HG02943 (cell line): Measurements from ENCODE around the gene RSPH6A.
"Not testable (repeated sequence)": the region's sequence is repeated elsewhere in the genome, so short reads cannot be mapped to it uniquely, and the experiment has no call there.

Experiments used
- ATAC-seq: cut with Tn5 transposase; IDR thresholded peaks from one replicate; pipeline ENCODE4 v1.9.1; 2021; ENCODE audit warnings: mild to moderate bottlenecking, low read depth, moderate library complexity; ENCODE audit not compliant: unreplicated experiment

The RSPH6A gene

DNA sequence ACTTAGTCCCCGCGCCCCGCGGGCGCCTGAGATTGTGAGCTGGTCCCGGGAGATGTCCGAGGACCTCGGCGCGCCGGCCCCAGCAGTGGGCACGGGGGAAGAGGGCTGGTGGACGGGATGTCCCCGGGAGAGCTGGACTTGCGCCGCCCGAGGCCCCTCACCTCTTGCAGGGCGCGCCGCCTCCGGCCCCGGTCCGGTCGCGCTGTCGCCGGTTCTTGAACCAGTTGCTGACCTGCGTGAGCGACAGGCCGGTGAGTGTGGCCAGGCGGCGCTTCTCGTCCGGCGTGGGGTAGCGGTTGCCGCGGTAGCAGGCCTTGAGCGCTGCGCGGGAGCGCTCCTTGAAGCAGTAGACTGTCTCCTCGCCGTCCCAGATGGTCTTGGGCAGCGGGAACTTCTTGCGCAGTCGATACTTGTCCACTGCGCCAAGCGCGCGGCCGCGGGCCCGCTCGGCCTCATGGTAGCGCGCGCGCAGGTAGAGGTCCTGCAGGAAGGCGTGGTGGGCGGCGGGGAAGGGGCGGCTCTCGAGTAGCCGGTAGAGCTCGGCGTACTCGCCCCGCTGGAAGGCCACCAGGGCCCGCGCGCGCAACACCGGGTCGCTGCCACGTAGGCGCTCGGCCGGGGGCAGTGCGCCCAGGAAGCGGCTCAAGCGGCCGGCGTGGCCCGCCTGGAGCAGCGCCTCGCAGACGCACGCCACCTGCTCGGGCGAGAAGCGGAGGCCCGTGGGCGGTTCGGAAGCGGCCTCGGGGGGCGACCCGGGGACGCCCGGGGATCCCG is 47.0 kb downstream of the RSPH6A start:
- no peak for ATAC-seq

DNA sequence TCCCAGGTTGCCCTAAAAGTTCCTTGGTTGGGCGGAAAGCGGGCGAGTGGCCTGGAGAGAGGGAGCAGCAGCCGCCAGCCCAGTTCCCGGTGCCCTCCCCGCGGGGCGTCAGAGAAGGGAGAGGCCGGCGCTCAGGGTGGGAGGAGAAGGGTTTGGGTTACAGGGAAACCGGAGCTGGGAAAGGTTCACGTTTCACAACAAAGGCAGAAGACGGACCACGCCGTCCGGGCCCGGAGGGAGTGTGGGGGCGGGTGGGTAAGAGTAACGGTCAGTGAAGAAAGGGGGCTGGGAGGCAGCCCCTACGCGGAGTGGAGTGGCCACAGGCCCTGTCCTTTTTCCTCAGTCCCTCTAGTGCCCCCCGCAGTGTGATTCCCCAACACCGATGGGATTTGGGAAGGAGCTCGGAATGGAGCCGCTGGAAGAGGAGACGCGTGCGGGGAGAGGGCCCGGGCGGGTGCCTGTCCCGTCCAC is 47.7 kb downstream of the RSPH6A start:
- ATAC-seq: no peak

DNA sequence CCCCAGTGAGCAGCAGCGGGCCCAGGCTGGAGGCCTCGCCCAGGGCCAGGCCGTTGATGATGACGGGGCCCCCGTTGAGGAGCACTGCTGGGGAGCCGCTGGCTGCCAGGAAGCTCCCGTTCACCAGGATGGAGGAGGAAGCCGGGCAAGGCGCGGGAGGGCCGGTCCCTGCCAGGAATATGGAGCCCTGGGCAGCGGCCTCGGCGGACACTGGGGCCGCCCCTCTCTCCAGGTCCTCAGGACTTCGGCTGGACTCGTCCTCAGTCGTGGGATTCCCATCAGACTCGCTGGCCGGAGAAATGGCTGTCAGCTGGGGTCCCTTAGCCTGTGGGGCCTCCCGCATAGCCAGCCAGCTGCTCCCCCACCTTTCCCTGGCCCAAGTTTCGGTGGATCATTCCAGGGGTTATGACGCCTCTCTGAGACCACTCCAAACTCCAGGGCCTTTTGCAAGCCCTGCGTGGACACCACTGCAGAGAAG is 48.2 kb downstream of the RSPH6A start:
- ATAC-seq: no peak

DNA sequence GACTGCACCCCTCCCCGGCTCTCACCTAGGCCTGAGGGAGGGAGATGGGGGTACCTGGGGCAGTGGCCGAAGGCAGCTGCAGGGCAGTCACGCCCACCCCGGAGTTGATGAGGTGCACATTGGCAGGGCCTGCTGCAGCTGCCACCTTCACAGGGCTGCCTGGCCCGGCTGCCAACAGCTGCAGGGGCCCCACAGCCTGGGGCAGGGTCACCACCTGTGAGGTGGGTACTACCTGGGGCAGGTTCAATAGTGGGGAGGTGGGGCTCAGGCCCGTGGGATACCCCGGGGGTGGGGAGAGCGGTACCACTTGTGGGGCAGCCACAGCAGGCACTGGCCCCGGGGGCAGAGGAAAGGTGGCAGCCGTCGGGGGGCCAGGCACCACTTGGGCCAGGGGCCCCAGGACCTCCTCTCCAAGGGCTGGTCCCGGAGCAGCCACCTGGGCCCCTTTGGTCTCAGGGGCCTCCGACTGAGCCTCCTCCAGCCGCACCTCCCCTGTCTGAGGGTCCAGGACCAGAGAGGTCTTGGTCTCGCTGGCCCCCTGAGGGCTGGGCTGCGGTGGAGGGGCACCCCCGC is 48.7 kb downstream of the RSPH6A start:
- no peak for ATAC-seq

DNA sequence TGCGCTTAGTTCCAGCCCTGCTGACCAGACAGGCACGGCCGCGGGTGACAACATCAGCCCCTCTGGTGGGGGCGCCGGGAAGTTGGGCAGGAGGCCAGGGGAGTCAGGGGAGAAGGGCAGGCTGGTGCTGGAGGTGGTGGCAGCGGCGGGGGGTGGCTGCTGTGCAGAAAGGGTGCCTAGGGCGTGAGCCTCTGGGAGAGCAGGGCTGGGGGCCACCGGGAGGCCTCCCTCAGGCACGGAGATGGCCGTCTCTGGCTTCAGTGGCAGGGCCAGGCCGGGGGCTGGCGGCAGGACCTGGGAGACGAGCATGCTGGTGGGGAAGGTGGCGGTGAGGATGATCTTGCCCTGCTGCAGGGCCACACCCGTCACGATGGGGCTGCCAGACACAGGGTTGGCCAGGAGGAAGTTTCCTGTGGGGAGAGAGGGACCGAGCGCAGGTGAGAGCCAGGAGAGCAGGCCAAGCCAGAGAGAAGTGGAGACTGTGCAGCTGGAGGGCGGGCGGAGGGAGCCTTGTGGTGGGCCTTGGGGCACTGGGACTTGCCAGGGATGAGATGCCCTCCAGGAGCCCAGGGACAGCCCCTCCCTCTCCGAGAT is 49.3 kb downstream of the RSPH6A start:
- no peak for ATAC-seq

DNA sequence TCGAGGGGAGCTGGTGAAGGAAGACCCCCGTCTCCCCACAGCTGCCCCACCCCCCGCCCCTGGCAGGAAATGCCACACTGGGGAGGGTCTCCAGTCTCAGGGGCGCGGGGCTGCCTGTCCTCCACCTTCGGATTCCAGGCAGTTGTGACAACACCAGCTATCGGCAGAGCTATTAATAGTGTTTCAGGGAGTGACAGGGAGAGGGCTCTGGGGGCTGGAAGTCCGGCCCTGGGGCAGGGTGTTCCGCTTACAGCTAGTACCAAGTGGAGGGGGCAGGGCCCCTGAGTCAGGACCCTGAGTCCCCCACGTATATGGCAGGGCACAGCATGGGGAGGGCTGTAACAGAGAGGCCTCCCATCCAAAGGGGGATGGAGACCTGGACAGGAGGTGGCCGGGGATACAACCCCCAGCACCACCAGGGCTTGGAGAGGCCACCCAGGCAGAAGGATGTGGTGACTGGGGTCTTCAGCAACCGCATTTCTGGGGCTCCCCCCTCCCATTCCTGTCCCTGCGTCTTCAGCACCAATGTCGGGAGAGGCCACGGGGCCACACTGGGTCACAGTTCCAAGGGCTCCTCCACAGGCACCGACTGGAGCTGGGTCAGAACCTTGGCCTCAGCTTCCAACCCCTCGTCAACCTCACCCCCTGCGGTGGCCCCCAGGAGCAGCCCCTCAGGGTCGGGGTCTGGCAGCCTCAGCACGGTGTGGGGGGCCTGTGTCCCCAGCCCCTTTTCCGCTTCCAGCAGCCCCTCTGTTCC is 50.0 kb downstream of the RSPH6A start:
- ATAC-seq: no peak

DNA sequence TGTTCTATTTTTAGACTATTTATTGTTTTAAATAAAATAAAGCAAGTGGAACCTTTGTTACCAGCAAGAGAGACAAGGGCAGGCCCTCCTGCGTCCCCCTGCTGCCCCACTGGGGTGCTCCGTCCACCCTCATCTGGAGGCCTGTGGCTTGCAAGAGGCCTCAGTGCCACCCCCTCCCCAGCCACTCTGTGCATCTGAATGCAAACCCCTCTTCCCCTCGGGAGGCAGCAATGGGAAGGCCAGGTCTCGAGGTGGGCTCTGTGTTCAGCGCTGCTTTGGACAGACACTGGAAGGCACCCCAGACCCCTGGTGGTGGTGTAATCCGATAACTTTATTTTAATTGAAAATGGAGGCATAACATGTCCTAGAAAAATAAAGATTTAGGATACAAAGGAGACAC is 50.6 kb downstream of the RSPH6A start:
- ATAC-seq: no peak

DNA sequence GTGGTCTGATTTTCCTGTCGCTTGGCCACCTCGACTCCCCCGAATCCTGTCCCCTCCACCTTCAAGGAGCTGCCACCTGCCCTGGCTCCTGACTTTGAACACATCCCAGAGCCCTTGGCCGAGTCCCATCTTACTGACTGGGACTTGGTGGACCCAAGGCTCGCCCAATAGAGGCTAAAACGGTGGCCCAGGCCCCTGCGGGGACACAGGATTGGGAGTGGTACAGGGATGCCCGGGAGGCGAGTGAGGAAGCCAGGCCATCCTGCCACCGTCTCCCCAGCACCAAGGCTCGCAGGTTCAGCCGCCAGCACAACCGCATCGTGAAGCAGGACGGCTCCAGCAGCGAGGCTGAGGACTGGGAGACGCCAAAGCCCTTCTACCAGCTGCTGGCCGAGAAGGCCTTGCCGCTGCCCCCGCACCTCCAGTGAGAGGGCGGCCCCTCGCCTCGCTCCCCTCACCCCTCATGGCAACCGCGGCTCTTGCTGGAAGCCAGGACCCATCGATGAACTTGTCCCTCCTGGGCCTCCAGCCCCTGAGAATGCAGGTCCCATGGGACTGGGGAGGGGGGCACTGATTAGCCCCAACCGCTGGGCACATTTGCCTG is 51.3 kb downstream of the RSPH6A start:
- ATAC-seq: no peak

DNA sequence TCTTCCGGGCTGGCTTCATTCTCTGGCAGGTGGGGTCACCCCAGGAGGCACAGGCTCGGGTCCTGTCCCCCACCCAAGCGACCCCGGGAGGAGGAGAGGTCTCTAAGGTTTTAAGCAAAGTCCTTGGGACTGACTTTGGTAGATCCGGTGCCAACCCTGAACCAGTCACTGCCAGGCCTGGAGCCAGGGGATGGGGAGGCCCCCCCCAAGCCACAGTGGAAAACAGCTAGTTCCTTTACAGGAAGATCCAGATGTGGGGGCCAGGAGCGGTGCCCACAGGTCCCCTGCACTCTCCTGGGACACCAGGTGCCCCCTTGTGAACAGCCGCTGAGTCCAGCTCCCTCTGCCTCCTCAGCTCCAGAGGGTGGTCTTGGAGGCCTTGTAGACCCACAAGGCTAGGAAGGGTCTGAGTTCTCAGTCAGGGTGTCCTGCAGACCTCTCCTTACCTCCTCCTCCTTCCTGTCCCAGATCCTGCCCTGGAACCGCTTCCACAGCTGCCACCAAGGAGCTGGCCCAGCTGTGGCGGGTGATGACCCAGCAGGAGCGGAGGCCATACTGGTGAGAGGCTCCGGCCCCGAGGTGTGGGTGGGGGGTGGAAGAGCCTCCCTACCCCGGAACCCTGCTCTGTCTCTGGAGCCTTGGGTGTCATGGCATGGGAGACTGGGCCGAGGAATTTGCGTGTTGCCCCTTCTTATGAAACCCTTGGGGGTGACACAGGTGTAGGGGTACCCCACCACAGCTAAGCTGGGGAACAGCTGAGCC is 52.1 kb downstream of the RSPH6A start:
- ATAC-seq: no peak

DNA sequence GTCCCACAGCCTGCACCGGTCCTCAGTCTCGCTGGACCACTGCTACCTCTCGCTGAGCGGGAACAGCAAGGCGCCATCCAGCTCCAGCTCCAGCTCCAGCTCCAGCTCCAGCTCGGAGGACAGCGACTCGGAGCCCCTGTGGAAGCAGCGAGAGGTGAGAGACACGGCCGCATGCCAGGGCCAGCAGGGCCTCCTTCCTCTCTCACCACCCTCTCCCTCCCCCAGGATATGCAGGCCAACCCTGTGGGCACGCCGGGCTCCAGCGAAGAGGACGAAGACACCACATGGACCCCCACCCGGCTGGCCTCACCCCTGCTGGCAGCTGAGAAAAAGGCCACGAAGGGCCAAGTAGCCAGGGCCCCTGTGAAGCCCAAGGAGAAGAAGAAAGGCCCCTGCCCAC is 53.4 kb downstream of the RSPH6A start:
- no peak for ATAC-seq

DNA sequence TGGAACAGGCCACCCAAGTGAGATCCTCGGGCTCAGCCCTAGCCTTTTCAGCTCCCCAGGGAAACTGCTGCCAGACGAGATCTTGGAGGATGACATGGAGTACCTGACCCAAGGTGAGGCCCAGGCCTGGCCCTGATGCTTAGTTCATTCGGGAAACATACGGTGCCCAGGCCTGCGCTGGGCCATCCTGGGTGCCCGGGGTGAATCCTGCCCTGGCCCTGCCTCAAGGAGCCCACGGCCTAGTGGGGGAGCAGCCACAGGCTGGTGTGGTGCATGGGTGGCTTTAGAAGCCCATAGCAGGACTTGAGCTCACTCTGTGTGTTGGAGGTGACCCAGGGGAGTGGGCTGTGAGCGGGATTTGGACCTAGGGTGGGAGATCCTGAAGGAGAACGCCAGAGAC is 56.2 kb downstream of the RSPH6A start:
- ATAC-seq: no peak

DNA sequence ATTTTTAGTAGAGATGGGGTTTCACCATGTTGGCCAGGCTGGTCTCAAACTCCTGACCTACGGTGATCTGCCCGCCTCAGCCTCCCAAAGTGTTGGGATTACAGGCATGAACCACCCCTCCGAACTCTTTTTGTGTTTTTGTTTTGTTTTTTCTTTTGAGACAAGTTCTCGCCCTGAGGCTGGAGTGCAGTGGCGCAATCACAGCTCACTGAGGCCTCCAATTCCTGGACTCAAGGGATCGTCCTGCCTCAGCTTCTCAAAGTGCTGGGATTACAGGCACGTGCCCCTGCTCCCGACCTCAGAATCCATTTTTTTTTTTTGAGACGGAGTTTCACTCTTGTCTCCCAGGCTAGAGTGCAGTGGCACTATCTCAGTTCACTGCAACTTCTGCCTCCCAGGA is 57.4 kb downstream of the RSPH6A start:
- no peak for ATAC-seq

DNA sequence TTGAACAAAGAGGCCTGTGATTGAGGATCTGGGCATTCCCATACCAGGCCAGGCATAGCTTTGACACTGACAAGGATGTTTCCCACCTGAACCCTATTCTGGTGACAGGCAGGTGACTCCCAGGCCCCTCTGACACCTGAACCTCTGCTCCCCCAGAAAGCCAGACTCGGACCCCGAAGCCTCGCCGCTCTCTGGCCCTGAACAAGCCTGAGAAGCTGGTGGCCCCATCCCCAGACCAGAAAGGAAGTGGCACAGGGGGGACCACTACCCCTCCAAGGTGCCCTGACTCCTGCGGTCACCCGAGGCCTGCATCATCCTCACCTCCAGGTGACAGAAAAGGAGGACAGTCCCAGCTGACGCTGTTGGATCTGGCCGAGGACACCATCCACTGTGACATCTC is 60.8 kb downstream of the RSPH6A start:
- ATAC-seq: no peak

DNA sequence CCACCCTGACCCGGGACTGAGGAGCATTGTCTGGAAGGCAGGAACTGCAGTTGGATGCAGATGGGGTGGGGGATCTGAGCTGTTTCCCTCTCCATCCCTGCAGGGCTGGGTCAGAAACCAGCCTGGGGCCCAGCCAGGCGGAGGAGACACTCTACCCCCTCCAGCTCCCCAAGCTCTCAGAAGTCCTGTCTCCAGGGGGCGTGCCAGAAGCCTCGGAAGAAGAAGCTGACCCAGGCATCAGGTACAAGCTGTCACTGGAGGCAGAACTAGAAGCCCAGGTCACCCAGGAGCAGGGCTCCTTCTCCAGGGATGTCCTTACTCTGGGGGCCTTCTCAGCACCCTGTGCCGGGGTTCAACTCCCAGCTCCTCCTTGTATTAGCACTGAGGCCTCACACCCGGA is 61.6 kb downstream of the RSPH6A start:
- ATAC-seq: no peak

DNA sequence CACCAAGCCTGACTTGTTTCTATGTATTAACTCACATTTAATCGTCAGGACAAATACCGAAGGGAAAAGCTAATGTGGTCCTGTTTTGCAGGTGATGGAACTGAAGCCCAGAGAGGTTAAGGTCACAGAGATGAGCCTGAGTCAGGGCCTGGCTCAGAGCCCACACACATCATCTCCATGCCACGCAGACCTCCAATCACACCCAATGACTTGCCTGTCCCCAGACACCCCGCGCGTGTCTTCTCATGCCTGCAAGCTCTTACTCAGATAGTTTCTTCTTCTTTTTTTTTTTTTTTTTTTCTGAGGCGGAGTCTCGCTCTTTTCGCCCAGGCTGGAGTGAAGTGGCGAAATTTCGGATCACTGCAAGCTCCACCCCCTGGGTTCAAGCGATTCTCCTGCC is 62.5 kb downstream of the RSPH6A start:
- no peak for ATAC-seq

DNA sequence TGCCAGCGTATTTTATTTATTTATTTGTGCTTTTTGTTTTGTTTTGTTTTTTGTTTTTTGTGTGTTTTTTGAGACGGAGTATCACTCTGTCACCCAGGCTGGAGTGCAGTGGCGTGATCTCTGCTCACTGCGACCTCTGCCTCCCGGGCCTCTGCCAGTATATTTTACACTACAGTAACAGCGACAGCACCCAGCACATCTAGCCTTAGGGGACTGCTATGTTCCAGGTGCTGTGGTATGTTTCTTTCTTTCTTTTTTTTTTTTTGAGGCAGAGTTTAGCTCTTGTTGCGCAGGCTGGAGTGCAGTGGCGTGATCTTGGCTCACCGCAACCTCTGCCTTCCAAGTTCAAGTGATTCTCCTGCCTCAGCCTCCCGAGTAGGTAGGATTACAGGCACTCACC is 63.6 kb downstream of the RSPH6A start:
- not testable (repeated sequence) for ATAC-seq

DNA sequence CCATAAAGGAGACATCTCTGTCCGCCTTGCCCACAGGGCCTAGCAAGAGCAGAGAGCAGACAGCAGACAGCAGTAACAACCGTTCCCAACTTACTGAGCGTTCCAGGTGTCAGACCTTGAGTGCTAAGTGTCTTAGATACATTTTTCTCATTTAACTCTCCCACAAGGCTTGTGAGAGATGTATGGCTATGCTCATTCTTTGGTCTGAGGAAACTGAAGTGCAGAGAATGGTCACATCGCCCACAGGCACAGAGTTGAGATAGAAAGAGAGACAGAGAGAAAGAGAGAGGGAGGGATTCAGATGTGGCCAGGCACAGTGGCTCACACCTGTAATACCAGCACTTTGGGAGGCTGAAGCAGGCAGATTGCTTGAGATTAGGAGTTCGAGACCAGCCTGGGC is 67.6 kb downstream of the RSPH6A start:
- no peak for ATAC-seq

DNA sequence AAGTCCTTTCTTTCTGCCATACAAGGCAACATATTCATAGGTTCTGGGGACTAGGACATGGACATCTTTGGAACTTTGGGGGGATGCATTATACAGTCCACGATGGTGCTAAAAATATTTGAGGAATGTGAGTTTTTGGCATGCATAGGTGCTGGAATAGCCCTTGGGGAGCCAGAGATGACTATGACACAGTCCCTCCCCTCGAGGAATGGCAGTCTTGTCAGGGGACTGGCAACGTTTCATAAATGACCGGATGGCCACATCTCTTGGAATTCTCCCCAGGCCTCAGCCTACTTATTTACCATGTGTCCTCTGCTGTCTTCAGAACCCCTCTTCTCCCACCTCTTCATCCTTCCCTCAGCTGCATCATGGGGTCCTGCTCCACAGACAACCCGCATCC is 68.2 kb downstream of the RSPH6A start:
- no peak for ATAC-seq
